CD14-positive monocyte (primary cell): ENCODE results near the gene CYP27B1. TPM values are rescaled to one million over a fixed set of nuclear protein-coding genes. Genes with fewer than 3 reads are reported as not detected.

Experiments
- DNase-seq, 3 donors: peaks; one replicate each; pipeline ENCODE4 v3.0.0-alpha.2; 2011 to 2022
- H2AFZ ChIP-seq: 2 replicates; pipeline ENCODE4 v1.6.0; 2012; ENCODE audit warnings: mild to moderate bottlenecking, low read depth, low read length, inconsistent platforms; ENCODE audit not compliant: insufficient read depth, poor library complexity, severe bottlenecking
- H3K27ac ChIP-seq, 2 donors: 1 replicate in 1 of 2; 2 replicates in 1 of 2; pipeline ENCODE4 v1.5.1; 2012 to 2013; ENCODE audit warnings: low read length in 2 of 2, control low read depth in 1 of 2, inconsistent platforms in 1 of 2, low read depth in 1 of 2, mild to moderate bottlenecking in 1 of 2
- H3K27me3 ChIP-seq, 2 donors: one replicate each; pipeline versions ENCODE4 v1.6.0 to v1.6.1; 2011 to 2013; ENCODE audit warnings: low read length in 2 of 2; ENCODE audit not compliant: control insufficient read depth in 2 of 2, insufficient read depth in 2 of 2
- H3K36me3 ChIP-seq, 2 donors: replicated peaks in 1 of 2; 1 replicate in 1 of 2; 2 replicates in 1 of 2; pipeline versions ENCODE4 v1.5.1 to v1.6.1; 2012 to 2013; ENCODE audit warnings: low read length in 2 of 2, control low read depth in 1 of 2, inconsistent platforms in 1 of 2, mild to moderate bottlenecking in 1 of 2; ENCODE audit not compliant: insufficient read depth in 2 of 2, control insufficient read depth in 1 of 2
- H3K4me1 ChIP-seq, 2 donors: 1 replicate in 1 of 2; 2 replicates in 1 of 2; pipeline versions ENCODE4 v1.5.1 to v1.6.1; 2012 to 2013; ENCODE audit warnings: low read length in 2 of 2, control low read depth in 1 of 2, inconsistent platforms in 1 of 2, mild to moderate bottlenecking in 1 of 2, moderate library complexity in 1 of 2; ENCODE audit not compliant: insufficient read depth in 2 of 2, control insufficient read depth in 1 of 2
- H3K4me2 ChIP-seq: replicated peaks from 2 replicates; pipeline ENCODE3; 2012; ENCODE audit warnings: low read length, moderate library complexity, mild to moderate bottlenecking; ENCODE audit not compliant: poor library complexity, severe bottlenecking; ENCODE audit errors: extremely low read depth
- H3K4me3 ChIP-seq, 3 experiments: fragments of 200-600 bp in 1 of 3; sonication (generic) in 1 of 3; replicated peaks in 1 of 3; 1 replicate in 2 of 3; 2 replicates in 1 of 3; pipeline ENCODE4 v1.5.1; 2011 to 2013; ENCODE audit warnings: low read length in 3 of 3, mild to moderate bottlenecking in 3 of 3, control low read depth in 2 of 3, low read depth in 2 of 3, inconsistent platforms in 1 of 3, moderate library complexity in 1 of 3
- H3K79me2 ChIP-seq: 2 replicates; pipeline ENCODE4 v1.6.0; 2012; ENCODE audit warnings: mild to moderate bottlenecking, control low read depth, inconsistent platforms, low read length, moderate library complexity; ENCODE audit not compliant: insufficient read depth
- H3K9ac ChIP-seq: 2 replicates; pipeline ENCODE4 v1.6.0; 2017; ENCODE audit warnings: low read length, mild to moderate bottlenecking; ENCODE audit not compliant: insufficient read depth, poor library complexity, severe bottlenecking
- H3K9me3 ChIP-seq, 2 donors: replicated peaks in 1 of 2; 1 replicate in 1 of 2; 2 replicates in 1 of 2; pipeline versions ENCODE4 v1.5.1 to v1.6.1; 2012 to 2013; ENCODE audit warnings: low read length in 2 of 2, control low read depth in 1 of 2; ENCODE audit not compliant: control insufficient read depth in 1 of 2, insufficient read depth in 1 of 2
- H4K20me1 ChIP-seq: 2 replicates; pipeline ENCODE4 v1.6.0; 2012; ENCODE audit warnings: mild to moderate bottlenecking, low read length, control low read depth, moderate library complexity; ENCODE audit not compliant: insufficient read depth
- H3K27ac Mint-ChIP-seq, 7 donors: one replicate each; pipeline ENCODE4 v1.8.0; 2020; ENCODE audit warnings: mild to moderate bottlenecking in 7 of 7, mixed read lengths in 7 of 7, moderate library complexity in 6 of 7, inconsistent platforms in 2 of 7
- H3K27me3 Mint-ChIP-seq, 3 donors: one replicate each; pipeline ENCODE4 v1.8.0; 2021 to 2022; ENCODE audit warnings: low read depth in 3 of 3, mild to moderate bottlenecking in 3 of 3, mixed read lengths in 3 of 3, moderate library complexity in 3 of 3, inconsistent platforms in 1 of 3
- H3K36me3 Mint-ChIP-seq, 2 donors: one replicate each; pipeline ENCODE4 v1.8.0; 2020; ENCODE audit warnings: mixed read lengths in 2 of 2, inconsistent platforms in 1 of 2, mild to moderate bottlenecking in 1 of 2
- H3K4me1 Mint-ChIP-seq: one replicate; pipeline ENCODE4 v1.8.0; 2020; ENCODE audit warnings: mild to moderate bottlenecking, mixed read lengths
- H3K4me3 Mint-ChIP-seq, 2 donors: one replicate each; pipeline ENCODE4 v1.8.0; 2020; ENCODE audit warnings: mild to moderate bottlenecking in 2 of 2, mixed read lengths in 2 of 2, moderate library complexity in 1 of 2
- H3K9me3 Mint-ChIP-seq, 7 donors: one replicate each; pipeline ENCODE4 v1.8.0; 2020 to 2022; ENCODE audit warnings: mixed read lengths in 7 of 7, mild to moderate bottlenecking in 6 of 7, moderate library complexity in 6 of 7, inconsistent platforms in 2 of 7
- CTCF ChIP-seq: fragments of 200-600 bp; IDR thresholded peaks from one replicate; pipeline ENCODE4 v1.8.0; 2022; ENCODE audit warnings: antibody characterized with exemption, mild to moderate bottlenecking
- WGBS: methylation state at CpG from one replicate; pipeline ENCODE4 v1.1.5; 2013; ENCODE audit warnings: missing lambda C conversion rate; ENCODE audit not compliant: insufficient coverage; 5-methylcytosine and 5-hydroxymethylcytosine counted together
- intact Hi-C, 2 donors: fragments of 100-400 bp; cut with micrococcal nuclease; formaldehyde crosslinking; loops; one replicate each; pipeline versions ENCODE4 v1.15.0 to v1.15.1; 2023
- polyA plus RNA-seq, 3 donors: library from polyadenylated mRNA; depleted of rRNA in 1 of 3; unstranded in 2 of 3; stranded (reverse) in 1 of 3; fragments of 300-500 nt in 2 of 3; fragments of >200 nt in 1 of 3; fragmentation: Illumina TruSeq in 2 of 3; gene quantifications; 1 replicate in 2 of 3; 2 replicates in 1 of 3; pipeline ENCODE4 v1.2.3, GENCODE V29; 2012 to 2021

CYP27B1 gene
- polyA plus RNA-seq, 3 donors: 0.81 TPM; not detected in 2

- H3K4me2 ChIP-seq: no peak overlapping the region
- H3K27ac Mint-ChIP-seq: peak overlapping the region in 2 of 7 donors; percentile 30 to 50
- 100% methylated on average over 1 of the region's 5 CpGs for WGBS
- no peak overlapping the region for H3K4me3 Mint-ChIP-seq
- no peaks in the 10 kb centered on the region for H4K20me1 ChIP-seq
- peaks cover 22 to 41% of the 10 kb centered on the region in 2 donors for H3K36me3 Mint-ChIP-seq
- no peak for DNase-seq
- no peak overlapping the region for H2AFZ ChIP-seq
- intact Hi-C loops: loop anchor here in 1 of 2 donors (10.0 kb wide), 1 partner anchor 186 kb away; no protein-coding TSS in a partner anchor
- no peaks in the 10 kb centered on the region for H3K9me3 ChIP-seq
- H3K4me1 Mint-ChIP-seq: peaks cover 40% of the 10 kb centered on the region
- H3K9ac ChIP-seq: no peak overlapping the region
- peaks cover 30 to 36% of the 10 kb centered on the region in 2 donors for H3K4me1 ChIP-seq
- H3K79me2 ChIP-seq: peaks cover 27% of the 10 kb centered on the region
- H3K9me3 Mint-ChIP-seq: no peaks in the 10 kb centered on the region
- H3K4me3 ChIP-seq: no peak overlapping the region
- H3K27me3 ChIP-seq: peaks cover 0 to under 1% of the 10 kb centered on the region in 2 donors
- peaks cover under 1 to 7% (median 2%) of the 10 kb centered on the region in 3 donors for H3K27me3 Mint-ChIP-seq
- TF ChIP-seq CTCF: no peak
- H3K27ac ChIP-seq: no peak overlapping the region
- H3K36me3 ChIP-seq: peaks cover 14 to 39% of the 10 kb centered on the region in 2 donors
Observed at GRCh38 chr12:57749061-57749460, 17.8 kb downstream of the CYP27B1 start.

GRCh38 chr12:57746025-57746424 is 20.9 kb downstream of the CYP27B1 start:
- Histone ChIP-seq H3K9me3 (no peaks in the 10 kb centered on the region), H3K9ac (no peak overlapping the region), H3K36me3 (peaks cover 14 to 39% of the 10 kb centered on the region in 2 donors), H3K4me2 (peak overlapping the region; percentile 86), H3K27me3 (no peaks in the 10 kb centered on the region), H2AFZ (no peak overlapping the region), H3K27ac (no peak overlapping the region), H3K79me2 (peaks cover 15% of the 10 kb centered on the region), H3K4me3 (peak overlapping the region in 1 of 3 experiments; percentile 84), H4K20me1 (no peaks in the 10 kb centered on the region), H3K4me1 (peaks cover 32 to 36% of the 10 kb centered on the region in 2 donors)
- TF ChIP-seq CTCF: no peak
- Mint-ChIP-seq H3K9me3 (no peaks in the 10 kb centered on the region), H3K27ac (peak overlapping the region in 6 of 7 donors; percentile 92 to 98 (median 96)), H3K4me3 (peak overlapping the region; percentile 89 to 93), H3K36me3 (peaks cover 22 to 41% of the 10 kb centered on the region in 2 donors), H3K4me1 (peaks cover 37% of the 10 kb centered on the region), H3K27me3 (peaks cover 0 to 1% (median 0%) of the 10 kb centered on the region in 3 donors)
- DNase-seq: no peak
- intact Hi-C loops: loop anchor here in 1 of 2 donors (10.0 kb wide), 1 partner anchor 189 kb away; no protein-coding TSS in a partner anchor
- WGBS: 100% methylated on average over 1 of the region's 3 CpGs
